Stimulated activated CD4-positive, alpha-beta T cell treated with anti-CD3 and anti-CD28 coated beads, TNF-alpha, amount 100 ng/mL, for 48 hours (primary cell): ENCODE measurements around the gene MAGI1.
"Not testable (repeated sequence)": the region's sequence is repeated elsewhere in the genome, so short reads cannot be mapped to it uniquely, and the experiment has no call there.

Experiments used
- DNase-seq, 3 donors: peaks; one replicate each; pipeline ENCODE4 v3.0.0-alpha.2; 2020; ENCODE audit warnings: low read depth in 3 of 3

MAGI1 gene

GRCh38 chr3:65565744-65566143, 473.0 kb downstream of the MAGI1 start:
- DNase-seq = not testable (repeated sequence)

- no peak for DNase-seq
These were observed 474.2 kb downstream of the MAGI1 start for GRCh38 chr3:65564483-65564882.

- no peak for DNase-seq
These were observed 474.9 kb downstream of the MAGI1 start for GRCh38 chr3:65563861-65564260.

GRCh38 chr3:65562447-65562846, 476.3 kb downstream of the MAGI1 start:
- no peak for DNase-seq

- no peak for DNase-seq
These were observed 477.1 kb downstream of the MAGI1 start for GRCh38 chr3:65561617-65562016.

- DNase-seq = no peak
These were observed 477.8 kb downstream of the MAGI1 start for GRCh38 chr3:65560901-65561300.

GRCh38 chr3:65560133-65560532, 478.6 kb downstream of the MAGI1 start:
- no peak for DNase-seq

- no peak for DNase-seq
These were observed 479.1 kb downstream of the MAGI1 start for GRCh38 chr3:65559643-65560042.

- DNase-seq = no peak
These were observed 479.9 kb downstream of the MAGI1 start for GRCh38 chr3:65558826-65559225.

GRCh38 chr3:65557899-65558564, 480.7 kb downstream of the MAGI1 start:
- DNase-seq = no peak

- no peak for DNase-seq
These were observed 481.7 kb downstream of the MAGI1 start for GRCh38 chr3:65556934-65557577.

GRCh38 chr3:65552434-65552833, 486.3 kb downstream of the MAGI1 start:
- no peak for DNase-seq

GRCh38 chr3:65551945-65552344, 486.8 kb downstream of the MAGI1 start:
- DNase-seq = no peak

- DNase-seq = no peak
These were observed 488.6 kb downstream of the MAGI1 start for GRCh38 chr3:65550137-65550536.

GRCh38 chr3:65549626-65549959, 489.1 kb downstream of the MAGI1 start:
- DNase-seq = no peak

GRCh38 chr3:65548848-65549625, 489.7 kb downstream of the MAGI1 start:
- DNase-seq = no peak

- DNase-seq = no peak
These were observed 493.3 kb downstream of the MAGI1 start for GRCh38 chr3:65545429-65545828.

- DNase-seq = not testable (repeated sequence)
These were observed 495.3 kb downstream of the MAGI1 start for GRCh38 chr3:65543391-65543790.

GRCh38 chr3:65540666-65541065, 498.1 kb downstream of the MAGI1 start:
- no peak for DNase-seq

GRCh38 chr3:65539616-65540015, 499.1 kb downstream of the MAGI1 start:
- no peak for DNase-seq

- no peak for DNase-seq
These were observed 500.6 kb downstream of the MAGI1 start for GRCh38 chr3:65538101-65538500.

- DNase-seq = no peak
These were observed 501.6 kb downstream of the MAGI1 start for GRCh38 chr3:65537109-65537508.

- DNase-seq = no peak
These were observed 503.5 kb downstream of the MAGI1 start for GRCh38 chr3:65535260-65535659.
